ENCODE results near the gene RELN. TPM values are rescaled to one million over a fixed set of nuclear protein-coding genes. Genes with fewer than 3 reads are reported as not detected.
"Not testable (repeated sequence)": the region's sequence is repeated elsewhere in the genome, so short reads cannot be mapped to it uniquely, and the experiment has no call there.

Gene RELN
- total RNA-seq, 2 donors from 2014 or later: not detected

DNA sequence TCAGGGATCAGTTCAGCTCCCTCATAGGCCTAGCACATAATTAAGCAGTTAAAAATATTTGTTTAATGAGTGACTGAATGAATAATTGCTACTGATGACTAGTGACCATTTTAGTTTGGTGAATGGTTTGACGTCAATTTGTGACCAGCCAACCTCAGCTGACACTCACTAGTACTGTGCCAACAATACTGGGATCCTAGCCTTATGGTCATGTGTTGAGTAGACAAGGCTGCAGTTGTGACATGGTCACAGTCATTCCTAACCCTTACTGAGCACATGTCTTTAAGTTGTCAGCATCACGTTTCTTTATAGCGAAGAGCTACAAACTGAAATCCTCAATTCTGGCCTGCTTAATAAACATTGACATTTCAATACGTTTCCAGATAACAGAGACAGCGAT is 456.5 kb downstream of the RELN start:
- Mint-ChIP-seq H3K27ac (no peak overlapping the region), H3K4me3 (no peak overlapping the region), H3K4me1 (ENCODE audit: low read depth in 2 of 2) (no peaks in the 10 kb centered on the region), H3K9me3 (peaks cover 4% of the 10 kb centered on the region), H3K36me3 (no peaks in the 10 kb centered on the region), H3K27me3 (peaks cover 25 to 36% of the 10 kb centered on the region in 2 donors)
- no peak for DNase-seq (ENCODE audit: low spot score)
- ATAC-seq: no peak

- ATAC-seq (no peak), DNase-seq (ENCODE audit: low spot score) (no peak)
- peaks cover 21 to 39% of the 10 kb centered on the region in 2 donors for H3K27me3 Mint-ChIP-seq
- H3K36me3 Mint-ChIP-seq: no peaks in the 10 kb centered on the region
- no peak overlapping the region for H3K4me3 Mint-ChIP-seq
- no peaks in the 10 kb centered on the region for H3K4me1 Mint-ChIP-seq (ENCODE audit: low read depth in 2 of 2)
- H3K9me3 Mint-ChIP-seq: peaks cover 4% of the 10 kb centered on the region
- no peak overlapping the region for H3K27ac Mint-ChIP-seq
Measured at GRCh38 chr7:103528152-103528551, 461.3 kb downstream of the RELN start.

DNA sequence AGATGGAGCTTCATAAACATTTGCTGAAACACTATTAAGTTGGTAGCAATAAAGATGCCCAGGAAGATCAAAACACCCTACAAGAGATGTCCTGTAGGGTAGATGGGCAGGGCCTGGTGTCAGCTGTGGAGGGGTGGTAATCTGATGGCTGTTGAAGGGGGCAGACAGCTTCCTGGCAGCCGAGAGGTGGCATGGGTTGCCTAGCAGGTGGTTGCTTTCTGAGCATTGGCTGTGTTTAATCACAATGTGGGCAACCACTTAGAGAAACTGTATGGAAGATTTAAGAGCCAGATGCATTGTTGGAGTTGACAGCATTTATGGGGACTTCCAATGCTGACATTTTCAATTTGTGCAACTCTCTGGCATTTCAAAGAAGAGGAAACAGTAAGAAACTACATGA is 463.5 kb downstream of the RELN start:
- peaks cover 4% of the 10 kb centered on the region for H3K9me3 Mint-ChIP-seq
- H3K27me3 Mint-ChIP-seq: peaks cover 21 to 33% of the 10 kb centered on the region in 2 donors
- DNase-seq (ENCODE audit: low spot score): no peak
- no peak for ATAC-seq
- no peak overlapping the region for H3K27ac Mint-ChIP-seq
- H3K36me3 Mint-ChIP-seq: no peaks in the 10 kb centered on the region
- H3K4me3 Mint-ChIP-seq: no peak overlapping the region
- no peaks in the 10 kb centered on the region for H3K4me1 Mint-ChIP-seq (ENCODE audit: low read depth in 2 of 2)

GRCh38 chr7:103524042-103524907 is 465.2 kb downstream of the RELN start:
- DNase-seq (ENCODE audit: low spot score) (no peak), ATAC-seq (no peak)
- H3K4me3 Mint-ChIP-seq: no peak overlapping the region
- peaks cover 9 to 22% of the 10 kb centered on the region in 2 donors for H3K27me3 Mint-ChIP-seq
- no peaks in the 10 kb centered on the region for H3K9me3 Mint-ChIP-seq
- no peaks in the 10 kb centered on the region for H3K36me3 Mint-ChIP-seq
- no peaks in the 10 kb centered on the region for H3K4me1 Mint-ChIP-seq (ENCODE audit: low read depth in 2 of 2)
- no peak overlapping the region for H3K27ac Mint-ChIP-seq

- Mint-ChIP-seq H3K27me3 (peaks cover 12 to 18% of the 10 kb centered on the region in 2 donors), H3K4me1 (ENCODE audit: low read depth in 2 of 2) (no peaks in the 10 kb centered on the region), H3K27ac (no peak overlapping the region), H3K4me3 (no peak overlapping the region), H3K36me3 (no peaks in the 10 kb centered on the region), H3K9me3 (no peaks in the 10 kb centered on the region)
- no peak for ATAC-seq
- no peak for DNase-seq (ENCODE audit: low spot score)
Measured at GRCh38 chr7:103521937-103522336, 467.5 kb downstream of the RELN start.

DNA sequence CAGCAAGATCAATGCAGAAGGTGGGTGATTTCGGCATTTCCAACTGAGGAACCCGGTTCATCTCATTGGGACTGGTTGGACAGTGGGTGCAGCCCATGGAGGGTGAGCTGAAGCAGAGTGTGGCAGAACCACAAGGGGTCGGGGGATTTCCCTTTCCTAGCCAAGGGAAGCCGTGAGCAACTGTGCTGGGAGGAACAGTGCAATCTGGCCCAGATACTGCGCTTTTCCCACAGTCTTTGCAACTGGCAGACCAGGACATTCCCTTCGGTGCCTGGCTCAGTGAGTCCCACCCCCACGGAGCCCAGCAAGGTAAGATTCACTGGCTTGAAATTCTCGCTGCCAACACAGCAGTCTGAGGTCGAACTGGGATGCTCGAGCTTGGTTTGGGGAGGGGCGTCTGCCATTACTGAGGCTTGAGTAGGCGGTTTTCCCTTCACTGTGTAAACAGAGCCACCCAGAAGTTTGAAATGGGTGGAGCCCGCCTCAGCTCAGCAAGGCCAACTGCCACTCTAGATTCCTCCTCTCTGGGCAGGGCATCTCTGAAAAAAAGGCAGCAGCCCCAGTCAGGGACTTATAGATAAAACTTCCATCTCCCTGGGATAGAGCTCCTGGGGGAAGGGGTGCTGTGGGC is 484.8 kb downstream of the RELN start:
- peaks cover 5 to 33% of the 10 kb centered on the region in 2 donors for H3K27me3 Mint-ChIP-seq
- DNase-seq (ENCODE audit: low spot score): no peak
- no peak overlapping the region for H3K27ac Mint-ChIP-seq
- H3K4me1 Mint-ChIP-seq (ENCODE audit: low read depth in 2 of 2): no peaks in the 10 kb centered on the region
- ATAC-seq: no peak
- peaks cover 5% of the 10 kb centered on the region for H3K9me3 Mint-ChIP-seq
- H3K4me3 Mint-ChIP-seq: no peak overlapping the region
- no peaks in the 10 kb centered on the region for H3K36me3 Mint-ChIP-seq

- DNase-seq (ENCODE audit: low spot score) (no peak), ATAC-seq (no peak)
- H3K27me3 Mint-ChIP-seq: peaks cover 0 to 16% of the 10 kb centered on the region in 2 donors
- H3K4me3 Mint-ChIP-seq: no peak overlapping the region
- H3K27ac Mint-ChIP-seq: no peak overlapping the region
- no peaks in the 10 kb centered on the region for H3K4me1 Mint-ChIP-seq (ENCODE audit: low read depth in 2 of 2)
- H3K9me3 Mint-ChIP-seq: no peaks in the 10 kb centered on the region
- no peaks in the 10 kb centered on the region for H3K36me3 Mint-ChIP-seq
Measured at GRCh38 chr7:103501206-103501605, 488.3 kb downstream of the RELN start.

DNA sequence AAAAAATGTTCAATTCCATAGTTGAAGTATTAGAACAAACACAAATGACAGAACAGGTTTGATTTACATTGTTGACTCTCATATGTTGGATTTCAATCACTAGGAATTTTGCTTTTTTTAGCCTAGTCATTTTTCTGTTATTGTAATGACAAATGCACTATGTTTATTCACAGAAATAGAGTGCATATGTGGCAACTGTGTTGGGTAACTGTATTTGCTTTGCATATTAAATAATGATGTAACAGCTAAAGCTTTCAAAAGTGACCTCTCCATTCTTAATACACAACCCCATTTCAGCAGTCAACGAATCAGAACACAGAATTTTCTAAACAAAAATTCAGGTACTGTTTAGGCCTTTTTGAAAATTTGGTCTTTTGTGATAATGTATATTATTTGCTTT is 489.5 kb downstream of the RELN start:
- H3K4me1 Mint-ChIP-seq (ENCODE audit: low read depth in 2 of 2): no peaks in the 10 kb centered on the region
- no peak for ATAC-seq
- no peak overlapping the region for H3K4me3 Mint-ChIP-seq
- peaks cover 0 to 7% of the 10 kb centered on the region in 2 donors for H3K27me3 Mint-ChIP-seq
- DNase-seq (ENCODE audit: low spot score): no peak
- no peaks in the 10 kb centered on the region for H3K36me3 Mint-ChIP-seq
- H3K27ac Mint-ChIP-seq: no peak overlapping the region
- H3K9me3 Mint-ChIP-seq: no peaks in the 10 kb centered on the region

GRCh38 chr7:103487419-103487818 is 502.0 kb downstream of the RELN start:
- H3K9me3 Mint-ChIP-seq: no peaks in the 10 kb centered on the region
- no peak overlapping the region for H3K27ac Mint-ChIP-seq
- no peak overlapping the region for H3K4me3 Mint-ChIP-seq
- H3K36me3 Mint-ChIP-seq: no peaks in the 10 kb centered on the region
- ATAC-seq (no peak), DNase-seq (ENCODE audit: low spot score) (no peak)
- H3K27me3 Mint-ChIP-seq: peaks cover 3 to 8% of the 10 kb centered on the region in 2 donors
- no peaks in the 10 kb centered on the region for H3K4me1 Mint-ChIP-seq (ENCODE audit: low read depth in 2 of 2)

GRCh38 chr7:103486873-103487272 is 502.6 kb downstream of the RELN start:
- H3K27me3 Mint-ChIP-seq; DNase-seq (ENCODE audit: low spot score); H3K9me3 Mint-ChIP-seq; H3K27ac Mint-ChIP-seq; H3K36me3 Mint-ChIP-seq; H3K4me3 Mint-ChIP-seq; H3K4me1 Mint-ChIP-seq (ENCODE audit: low read depth in 2 of 2); ATAC-seq: not testable (repeated sequence)

DNA sequence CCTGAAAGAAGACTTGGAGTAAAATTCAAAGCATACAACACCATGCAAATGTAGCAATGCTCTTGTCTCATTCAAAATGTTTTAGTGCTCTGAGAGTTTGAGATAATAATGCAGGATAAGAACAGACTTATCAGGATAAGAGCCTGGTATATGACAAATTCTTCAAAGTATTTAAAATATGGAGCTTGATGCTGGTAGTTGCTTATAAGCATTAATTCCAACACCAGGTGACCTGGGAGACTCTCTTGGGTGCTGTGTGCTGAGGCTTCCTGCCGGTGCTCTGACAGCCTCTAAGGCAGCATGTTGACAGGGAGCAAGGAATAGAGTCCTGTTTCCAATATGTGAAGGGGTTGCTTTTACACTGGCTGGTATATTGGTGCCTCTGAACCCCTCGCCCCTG is 508.7 kb downstream of the RELN start:
- H3K36me3 Mint-ChIP-seq: no peaks in the 10 kb centered on the region
- no peak for DNase-seq (ENCODE audit: low spot score)
- H3K27me3 Mint-ChIP-seq: peaks cover 0 to 7% of the 10 kb centered on the region in 2 donors
- no peak for ATAC-seq
- no peak overlapping the region for H3K4me3 Mint-ChIP-seq
- no peak overlapping the region for H3K27ac Mint-ChIP-seq
- H3K9me3 Mint-ChIP-seq: no peaks in the 10 kb centered on the region
- H3K4me1 Mint-ChIP-seq (ENCODE audit: low read depth in 2 of 2): no peaks in the 10 kb centered on the region

GRCh38 chr7:103474956-103475355 is 514.5 kb downstream of the RELN start:
- Mint-ChIP-seq H3K27ac (no peak overlapping the region), H3K9me3 (no peaks in the 10 kb centered on the region), H3K4me1 (ENCODE audit: low read depth in 2 of 2) (no peaks in the 10 kb centered on the region), H3K36me3 (no peaks in the 10 kb centered on the region), H3K27me3 (peaks cover 10 to 40% of the 10 kb centered on the region in 2 donors), H3K4me3 (no peak overlapping the region)
- ATAC-seq: no peak
- no peak for DNase-seq (ENCODE audit: low spot score)

DNA sequence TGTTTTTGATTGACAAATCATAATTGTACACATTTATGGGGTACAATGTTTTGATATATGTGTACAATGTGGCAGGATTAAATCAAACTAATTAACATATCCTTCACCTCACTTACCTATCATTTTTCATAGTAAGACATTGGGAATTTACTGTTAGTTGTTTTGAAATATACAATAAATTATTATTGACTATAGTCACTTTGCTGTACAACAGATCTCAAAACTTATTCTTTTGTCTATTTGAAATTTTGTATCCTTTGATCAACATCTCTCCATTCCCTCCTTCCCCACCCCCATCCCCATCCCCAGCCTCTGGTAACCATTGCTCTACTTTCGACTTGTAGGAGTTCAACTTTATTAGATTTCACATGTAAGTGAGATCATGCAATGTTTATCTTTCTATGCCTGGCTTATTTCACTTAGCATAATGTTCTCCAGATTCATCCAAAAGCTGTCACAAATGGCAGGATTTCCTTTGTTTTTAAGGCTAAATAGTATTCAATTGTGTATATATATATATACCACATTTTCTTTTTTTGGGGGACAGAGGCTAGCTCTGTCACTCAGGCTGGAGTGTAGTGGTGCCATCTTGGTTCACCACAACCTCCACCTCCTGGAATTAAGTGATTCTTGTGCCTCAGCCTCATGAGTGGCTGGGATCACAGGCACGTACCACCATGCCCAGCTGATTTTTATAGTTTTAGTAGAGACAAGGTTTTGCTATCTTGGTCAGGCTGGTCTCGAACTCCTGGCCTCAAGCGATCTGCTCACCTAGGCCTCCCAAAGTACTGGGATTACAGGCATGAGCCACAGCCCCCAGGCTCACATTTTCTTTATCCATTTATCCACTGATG is 520.1 kb downstream of the RELN start:
- Mint-ChIP-seq H3K27ac (no peak overlapping the region), H3K9me3 (no peaks in the 10 kb centered on the region), H3K27me3 (peaks cover 12 to 34% of the 10 kb centered on the region in 2 donors), H3K36me3 (no peaks in the 10 kb centered on the region), H3K4me3 (no peak overlapping the region), H3K4me1 (ENCODE audit: low read depth in 2 of 2) (no peaks in the 10 kb centered on the region)
- DNase-seq (ENCODE audit: low spot score): no peak
- ATAC-seq: no peak

GRCh38 chr7:103466814-103467213 is 522.6 kb downstream of the RELN start:
- H3K9me3 Mint-ChIP-seq: no peaks in the 10 kb centered on the region
- DNase-seq (ENCODE audit: low spot score): no peak
- H3K27me3 Mint-ChIP-seq: peaks cover 13 to 35% of the 10 kb centered on the region in 2 donors
- ATAC-seq: no peak
- no peaks in the 10 kb centered on the region for H3K36me3 Mint-ChIP-seq
- H3K27ac Mint-ChIP-seq: no peak overlapping the region
- H3K4me3 Mint-ChIP-seq: no peak overlapping the region
- H3K4me1 Mint-ChIP-seq (ENCODE audit: low read depth in 2 of 2): no peaks in the 10 kb centered on the region

Data from natural killer cell treated with Interleukin-12 subunit alpha and Interleukin-12 subunit beta and Interleukin-15 and Interleukin-18, amount 100 ng/mL, for 72 hours (primary cell).